NCI-H460 (cell line): Measurements from ENCODE around the gene HPCA. TPM values are rescaled to one million over a fixed set of nuclear protein-coding genes. Genes with fewer than 3 reads are reported as not detected.

Experiments used
- DNase-seq: peaks from one replicate; pipeline ENCODE4 v3.0.0-alpha.2; 2016; ENCODE audit warnings: low read depth; ENCODE audit errors: extremely low read depth
- total RNA-seq: library from RNA; depleted of rRNA; stranded (reverse); fragments of >200 nt; shearing (Covaris generic); gene quantifications from 2 replicates; pipeline ENCODE4 v1.2.3, GENCODE V29; 2014

Gene HPCA
- total RNA-seq, 1 experiment from 2014 or later = not detected

- DNase-seq = no peak
Measured at GRCh38 chr1:32870615-32871363, 15.5 kb upstream of the HPCA start, which contains the start of gene FNDC5. Gene FNDC5, minus strand, starts transcription at chr1:32870912.

GRCh38 chr1:32871364-32872191 is 14.7 kb upstream of the HPCA start:
- DNase-seq = no peak

- no peak for DNase-seq
Measured at GRCh38 chr1:32872192-32872460, 14.2 kb upstream of the HPCA start.

- DNase-seq = no peak
Measured at GRCh38 chr1:32873484-32873883, 12.8 kb upstream of the HPCA start.

GRCh38 chr1:32874860-32875752 is 11.2 kb upstream of the HPCA start:
- no peak for DNase-seq

- peak; percentile 42 for DNase-seq
Measured at GRCh38 chr1:32876341-32877210, 9.7 kb upstream of the HPCA start.

GRCh38 chr1:32877211-32878110 is 8.8 kb upstream of the HPCA start:
- DNase-seq = no peak

- no peak for DNase-seq
Measured at GRCh38 chr1:32878183-32878582, 8.1 kb upstream of the HPCA start.

- DNase-seq = no peak
Measured at GRCh38 chr1:32878637-32879041, 7.7 kb upstream of the HPCA start.

- no peak for DNase-seq
Measured at GRCh38 chr1:32881291-32881690, 5.0 kb upstream of the HPCA start.

GRCh38 chr1:32881871-32882850 is 4.1 kb upstream of the HPCA start:
- no peak for DNase-seq

GRCh38 chr1:32883338-32884031 is 2.8 kb upstream of the HPCA start:
- no peak for DNase-seq

GRCh38 chr1:32884032-32884372 is 2.3 kb upstream of the HPCA start:
- DNase-seq = no peak

- no peak for DNase-seq
Measured at GRCh38 chr1:32884726-32885125, 1.6 kb upstream of the HPCA start.

- no peak for DNase-seq
Measured at GRCh38 chr1:32885676-32886003, 651 bp upstream of the HPCA start.

- DNase-seq = no peak
Measured at GRCh38 chr1:32886828-32887414, 630 bp downstream of the HPCA start.

- DNase-seq = no peak
Measured at GRCh38 chr1:32887623-32888022, 1.3 kb downstream of the HPCA start.
